Limb (tissue), 2 donors: Measurements from ENCODE around the gene ATMIN.

Experiments
- DNase-seq, 2 donors: peaks; one replicate each; pipeline ENCODE4 v3.0.0-alpha.2; 2016; ENCODE audit errors: extremely low spot score in 2 of 2

The ATMIN gene, protein sequence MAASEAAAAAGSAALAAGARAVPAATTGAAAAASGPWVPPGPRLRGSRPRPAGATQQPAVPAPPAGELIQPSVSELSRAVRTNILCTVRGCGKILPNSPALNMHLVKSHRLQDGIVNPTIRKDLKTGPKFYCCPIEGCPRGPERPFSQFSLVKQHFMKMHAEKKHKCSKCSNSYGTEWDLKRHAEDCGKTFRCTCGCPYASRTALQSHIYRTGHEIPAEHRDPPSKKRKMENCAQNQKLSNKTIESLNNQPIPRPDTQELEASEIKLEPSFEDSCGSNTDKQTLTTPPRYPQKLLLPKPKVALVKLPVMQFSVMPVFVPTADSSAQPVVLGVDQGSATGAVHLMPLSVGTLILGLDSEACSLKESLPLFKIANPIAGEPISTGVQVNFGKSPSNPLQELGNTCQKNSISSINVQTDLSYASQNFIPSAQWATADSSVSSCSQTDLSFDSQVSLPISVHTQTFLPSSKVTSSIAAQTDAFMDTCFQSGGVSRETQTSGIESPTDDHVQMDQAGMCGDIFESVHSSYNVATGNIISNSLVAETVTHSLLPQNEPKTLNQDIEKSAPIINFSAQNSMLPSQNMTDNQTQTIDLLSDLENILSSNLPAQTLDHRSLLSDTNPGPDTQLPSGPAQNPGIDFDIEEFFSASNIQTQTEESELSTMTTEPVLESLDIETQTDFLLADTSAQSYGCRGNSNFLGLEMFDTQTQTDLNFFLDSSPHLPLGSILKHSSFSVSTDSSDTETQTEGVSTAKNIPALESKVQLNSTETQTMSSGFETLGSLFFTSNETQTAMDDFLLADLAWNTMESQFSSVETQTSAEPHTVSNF

DNA sequence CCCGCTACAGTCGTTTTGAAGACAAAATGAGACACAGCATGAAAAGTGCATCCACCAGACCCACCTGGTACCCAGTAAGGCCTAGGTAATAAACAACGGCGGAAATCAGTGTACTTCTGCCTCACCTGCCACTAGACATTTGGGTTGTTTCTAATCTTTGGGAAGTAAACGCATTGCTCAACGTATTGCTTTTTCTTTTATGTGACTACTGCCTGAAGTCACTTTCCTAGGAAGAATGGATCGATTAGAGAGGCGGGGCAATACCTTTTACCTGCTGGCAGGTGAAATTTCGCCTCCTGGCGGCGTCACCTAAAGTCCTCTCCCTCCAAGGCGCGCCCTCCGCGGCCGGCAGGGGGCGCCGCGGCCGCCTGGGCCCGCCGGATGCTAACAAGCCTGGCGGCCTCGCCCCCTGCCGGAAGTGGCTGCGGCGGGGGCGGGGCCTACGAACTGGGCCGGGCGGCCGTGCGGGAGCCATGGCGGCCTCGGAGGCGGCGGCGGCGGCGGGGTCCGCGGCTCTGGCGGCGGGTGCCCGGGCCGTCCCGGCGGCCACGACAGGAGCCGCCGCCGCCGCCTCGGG is at the start of gene ATMIN:
Gene ATMIN, plus strand, starts transcription at position 445 of the 577 bp plus-strand sequence. Its CDS starts 29 bp downstream, at position 474.
- peak; percentile 91 to 93 for DNase-seq

DNA sequence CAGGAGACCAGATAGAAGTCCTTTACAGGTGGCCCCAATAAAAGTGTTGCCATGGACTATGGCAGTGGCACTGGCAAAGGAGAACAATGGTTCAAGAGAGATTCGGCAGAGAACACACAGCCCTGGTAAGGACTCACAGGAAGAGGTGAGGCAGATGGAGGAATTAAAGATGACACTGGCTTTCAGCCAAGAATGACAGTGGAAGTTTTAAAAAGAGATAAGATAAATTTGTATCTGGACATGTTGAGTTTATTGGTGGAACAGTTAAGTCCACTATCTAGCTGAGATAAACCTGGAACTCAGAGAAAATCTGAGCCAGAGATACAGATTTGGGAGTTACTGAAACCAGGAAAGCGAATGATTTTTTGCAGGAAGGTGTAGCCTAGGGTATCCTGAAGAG is 49.1 kb upstream of the ATMIN start:
- DNase-seq: no peak

DNA sequence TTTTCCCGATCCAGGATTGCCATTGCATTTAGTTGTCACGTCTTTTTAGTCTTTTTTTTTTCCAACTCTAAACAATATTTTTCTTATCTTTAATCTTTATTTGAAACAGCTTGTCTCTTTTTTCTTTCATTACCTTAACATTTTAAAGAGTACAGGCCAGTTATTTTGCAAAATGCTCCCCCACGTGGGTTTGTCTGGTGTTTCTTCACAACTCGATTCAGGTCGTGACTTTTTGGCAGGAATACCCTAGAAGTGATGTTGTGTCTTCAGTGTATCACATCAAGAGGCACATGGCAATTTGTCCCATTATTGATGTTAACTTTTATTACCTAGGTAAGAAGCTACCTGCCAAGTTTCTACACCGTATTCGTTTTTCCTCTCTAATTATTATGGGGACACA is 46.9 kb upstream of the ATMIN start:
- DNase-seq: no peak

DNA sequence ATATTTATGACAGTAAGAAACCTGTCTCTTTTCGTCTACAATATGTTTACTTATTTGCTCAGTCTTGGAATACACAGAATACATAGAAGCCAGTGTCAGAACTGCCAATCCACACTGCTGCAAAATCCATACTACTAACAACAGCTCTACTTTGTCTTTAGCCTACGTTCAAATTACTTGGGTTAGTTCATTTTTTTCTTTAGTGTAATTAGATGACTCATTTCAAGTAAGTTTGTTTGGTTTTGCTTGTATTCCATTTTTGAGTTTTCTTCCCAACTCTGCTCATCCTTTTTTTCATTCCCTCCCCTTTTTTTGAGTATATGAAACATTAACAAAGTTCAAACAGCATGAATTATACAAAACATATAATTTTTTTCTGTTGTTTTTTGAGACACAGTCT is 45.8 kb upstream of the ATMIN start:
- no peak for DNase-seq

DNA sequence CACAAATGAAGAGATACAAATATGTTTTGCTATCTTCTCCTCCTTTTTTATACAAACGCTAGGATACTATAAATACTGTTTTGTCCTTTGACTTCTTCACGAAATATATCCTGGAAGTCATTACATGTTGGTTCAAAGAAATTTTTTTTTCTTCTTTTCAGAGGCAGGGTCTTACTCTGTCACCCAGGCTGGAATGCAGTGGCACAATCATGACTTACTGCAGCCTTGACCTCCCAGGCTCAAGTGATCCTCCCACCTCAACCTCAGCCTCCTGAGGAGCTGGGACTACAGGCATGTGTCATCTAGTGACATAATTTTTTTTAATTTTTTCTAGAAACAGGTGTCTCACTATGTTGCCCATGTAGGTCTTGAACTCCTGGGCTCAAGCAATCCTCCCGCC is 45.1 kb upstream of the ATMIN start:
- no peak for DNase-seq

DNA sequence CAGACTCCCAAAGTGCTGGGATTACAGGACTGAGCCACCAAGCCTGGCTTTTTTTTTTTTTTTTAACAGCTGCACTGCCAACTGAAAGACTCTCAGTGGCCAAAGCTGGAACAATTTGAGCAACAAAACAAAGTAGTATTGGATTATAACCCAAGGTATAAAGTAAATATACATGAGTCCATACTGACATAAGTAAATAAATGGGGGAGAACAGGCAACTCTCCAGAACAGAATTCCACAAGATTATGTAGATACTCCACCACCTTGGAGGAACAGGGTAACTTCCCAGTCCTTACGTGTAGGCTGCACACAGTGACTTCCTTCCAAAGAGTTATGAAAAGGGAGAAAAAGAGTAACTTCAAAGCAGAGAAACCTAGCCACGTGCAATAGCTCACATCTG is 44.7 kb upstream of the ATMIN start:
- DNase-seq: no peak

DNA sequence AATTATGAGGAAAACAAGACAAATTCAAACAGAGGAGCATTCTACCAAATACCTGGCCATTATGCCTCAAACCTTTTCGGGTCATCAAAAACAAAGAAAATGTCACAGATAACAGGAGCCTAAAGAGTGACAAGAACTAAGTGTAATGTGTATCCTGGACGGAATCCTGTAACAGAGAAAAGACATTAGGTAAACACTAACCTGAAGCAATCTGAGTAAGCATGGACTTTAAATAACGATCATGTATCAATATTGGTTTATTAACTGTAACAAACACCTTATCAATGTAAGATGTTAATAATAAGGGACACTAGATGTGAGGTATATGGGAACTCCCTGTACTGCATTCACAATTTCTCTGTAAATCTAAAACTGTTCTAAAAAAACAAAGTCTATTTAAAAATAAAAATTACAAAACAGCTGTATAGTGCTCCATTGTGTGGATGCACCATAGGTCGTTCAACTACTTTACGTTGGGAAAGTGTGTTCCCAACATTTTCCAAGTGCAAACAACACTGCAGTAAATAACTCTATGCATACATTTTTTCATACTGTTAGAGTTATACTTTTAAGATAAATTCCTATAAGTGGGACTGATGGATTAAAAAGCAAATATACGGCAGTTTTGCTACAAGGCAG is 43.7 kb upstream of the ATMIN start:
- DNase-seq: no peak

DNA sequence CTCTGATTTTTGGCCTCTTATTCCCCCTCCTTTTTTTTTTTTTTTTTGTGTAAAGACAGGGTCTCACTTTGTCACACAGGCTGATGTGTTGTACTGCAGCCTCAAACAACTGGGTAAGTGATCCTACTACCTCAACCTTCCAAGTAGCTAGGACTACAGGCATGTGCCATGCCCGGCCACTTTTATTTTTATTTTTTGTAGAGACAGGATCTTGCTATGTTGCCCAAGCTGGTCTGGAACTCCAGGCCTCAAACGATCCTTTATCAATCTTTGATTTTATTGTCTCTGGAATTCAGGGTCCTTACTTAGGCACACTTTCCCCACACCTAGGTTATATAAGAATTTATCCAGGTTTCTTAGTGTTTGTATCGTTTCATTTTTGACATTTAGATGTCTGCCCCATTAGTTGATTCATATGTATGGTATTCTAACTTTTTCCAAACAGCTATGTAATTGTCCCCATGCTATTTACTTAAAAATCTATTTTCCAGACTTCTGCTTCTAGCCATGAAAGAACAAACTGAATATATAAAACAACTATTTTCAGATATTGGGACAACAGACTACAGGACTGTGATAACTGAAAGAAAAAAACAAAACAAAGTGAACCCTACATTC is 42.9 kb upstream of the ATMIN start:
- DNase-seq: no peak

DNA sequence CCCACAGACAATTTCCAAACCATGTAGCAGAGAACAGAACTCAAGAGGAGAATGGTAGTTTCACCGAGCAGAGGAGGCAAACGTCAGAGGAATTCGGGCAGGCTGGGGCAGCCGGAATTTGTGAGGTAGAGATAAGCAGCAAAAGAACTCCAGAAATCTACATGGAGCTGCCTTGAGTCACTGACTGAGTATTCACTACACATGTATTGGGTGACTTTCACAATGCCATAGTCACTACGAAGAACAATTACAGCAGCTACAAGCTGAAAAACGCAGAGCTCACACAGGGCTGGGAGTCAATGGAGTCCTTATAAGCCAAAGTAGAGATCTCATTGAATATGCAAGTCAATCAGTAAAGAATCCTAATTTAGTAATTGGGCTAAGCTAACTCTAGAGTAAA is 42.3 kb upstream of the ATMIN start:
- no peak for DNase-seq

DNA sequence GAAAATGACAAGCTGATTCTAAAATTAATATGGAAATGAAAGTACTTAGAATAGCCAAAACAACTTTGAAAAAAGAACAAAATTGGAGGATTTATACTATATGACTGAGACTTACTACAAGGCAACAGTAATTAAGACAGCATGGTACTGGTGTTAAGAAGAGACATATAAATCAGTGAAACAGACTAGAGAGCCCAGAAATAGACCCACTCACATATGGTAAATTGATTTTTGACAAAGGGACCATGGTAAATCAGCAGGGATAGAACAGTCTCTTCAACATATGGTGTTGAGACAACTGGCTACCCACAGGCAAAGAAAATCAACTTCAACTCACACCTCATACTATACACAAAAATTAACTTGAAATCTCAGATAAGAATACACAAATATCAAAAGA is 41.8 kb upstream of the ATMIN start:
- DNase-seq: no peak

DNA sequence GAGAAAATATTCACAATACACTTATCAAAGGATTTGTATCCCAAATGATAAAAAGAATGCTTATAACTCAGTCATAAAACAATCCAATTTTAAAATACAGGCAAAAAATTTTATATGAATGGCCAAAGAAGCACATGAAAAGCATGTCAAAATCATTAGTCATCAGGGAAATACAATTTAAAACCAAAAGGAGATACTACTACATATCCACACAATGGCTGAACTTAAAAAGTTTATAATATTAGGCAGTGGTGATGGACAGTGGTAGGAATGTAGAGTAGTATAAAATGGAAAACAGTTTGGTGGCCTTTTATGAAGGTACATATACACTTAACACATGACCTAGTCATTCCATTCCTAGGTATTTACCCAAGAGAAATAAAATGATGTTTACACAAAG is 41.2 kb upstream of the ATMIN start:
- DNase-seq: no peak

DNA sequence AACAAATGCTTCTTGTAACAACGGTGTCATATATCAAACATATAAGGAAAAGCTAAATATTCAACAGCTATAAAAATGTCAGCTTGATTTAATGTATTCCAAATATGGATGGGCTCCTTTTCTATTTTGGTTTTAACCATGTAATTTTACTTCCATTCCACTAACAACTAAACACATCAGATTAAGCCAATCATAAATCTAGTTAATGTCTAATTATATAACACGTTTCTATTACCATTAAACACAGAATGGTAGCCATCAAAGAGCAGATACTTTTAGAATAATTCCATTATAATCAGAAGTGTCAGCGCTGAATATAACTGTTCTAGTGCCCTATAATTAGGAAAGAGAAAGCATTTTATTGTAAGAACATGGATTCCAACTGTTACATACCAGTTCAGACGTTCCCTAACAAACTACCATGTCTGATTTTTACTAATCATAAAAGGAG is 38.9 kb upstream of the ATMIN start:
- no peak for DNase-seq

DNA sequence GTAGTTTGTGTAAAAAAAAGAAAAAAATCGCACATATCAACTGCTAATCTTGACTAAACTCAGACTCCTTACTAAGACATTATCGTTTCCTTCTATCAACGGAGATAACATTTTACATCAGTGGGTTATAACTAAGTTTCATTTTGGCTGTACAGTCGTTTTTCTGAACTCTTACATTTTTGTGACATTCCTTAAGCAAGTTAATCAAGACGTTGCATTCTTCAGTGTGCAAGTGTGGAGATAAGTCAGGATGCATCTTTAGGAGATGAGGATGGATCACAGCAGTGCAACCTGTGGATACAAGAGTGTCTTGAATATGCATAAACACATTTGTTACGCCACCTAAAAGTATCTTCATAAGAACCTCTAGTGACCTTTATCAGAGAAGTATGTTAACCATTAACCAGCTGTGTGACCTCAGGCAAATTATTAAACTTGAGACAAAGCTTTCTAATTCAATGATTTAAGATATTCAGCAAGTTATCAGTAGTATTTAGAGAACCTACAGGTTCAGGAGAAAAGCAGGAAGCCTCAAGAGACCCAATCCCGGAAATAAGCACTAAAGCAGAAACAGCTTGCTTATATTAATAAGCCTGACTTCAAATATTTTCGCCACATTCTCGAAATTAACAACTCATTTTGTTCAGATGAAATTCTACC is 38.4 kb upstream of the ATMIN start:
- no peak for DNase-seq

DNA sequence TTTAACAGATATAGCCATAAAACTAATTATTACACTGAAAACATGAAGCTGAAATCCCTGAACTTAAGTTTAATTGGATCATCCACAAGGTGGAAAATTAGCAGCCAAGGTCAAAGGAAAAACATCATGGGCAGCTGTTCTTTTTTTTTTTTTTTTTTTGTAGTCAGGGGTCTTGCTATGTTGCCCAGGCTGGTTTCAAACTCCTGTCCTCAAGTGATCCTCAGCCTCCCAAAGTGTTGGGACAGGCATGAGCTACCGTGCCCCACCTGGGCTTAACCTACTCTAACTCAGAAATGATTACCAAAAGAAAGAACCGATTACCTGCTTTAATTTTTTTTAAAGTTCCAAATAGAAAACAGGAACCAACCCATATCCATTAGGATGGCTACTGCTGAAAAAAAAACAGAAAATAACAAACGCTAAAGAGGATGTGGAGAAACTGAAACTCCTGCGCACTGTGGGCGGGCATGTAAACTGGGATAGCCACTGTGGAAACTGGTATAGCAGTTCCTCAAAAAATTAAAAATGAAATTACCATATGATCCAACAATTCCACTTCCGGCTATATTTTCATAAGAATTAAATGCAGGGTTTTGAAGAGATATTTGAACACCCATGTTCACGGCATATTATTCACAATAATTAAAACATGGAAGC is 37.5 kb upstream of the ATMIN start:
- no peak for DNase-seq

DNA sequence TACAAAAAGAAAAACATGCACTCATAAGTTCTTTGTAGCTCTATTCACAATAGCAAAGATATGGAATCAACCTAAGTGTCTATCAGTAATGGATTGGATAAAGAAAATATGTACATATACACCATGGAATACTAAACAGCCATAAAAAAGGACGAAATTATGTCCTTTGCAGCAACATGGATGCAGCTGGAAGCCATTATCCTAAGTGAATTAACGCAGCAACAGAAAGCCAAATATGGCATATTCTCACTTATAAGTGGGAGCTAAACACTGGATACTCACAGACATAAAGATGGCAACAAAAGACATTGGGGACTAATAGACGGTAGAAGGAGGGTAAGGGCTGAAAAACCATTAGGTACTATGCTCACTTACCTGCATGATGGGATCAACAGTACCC is 34.8 kb upstream of the ATMIN start:
- DNase-seq: no peak

DNA sequence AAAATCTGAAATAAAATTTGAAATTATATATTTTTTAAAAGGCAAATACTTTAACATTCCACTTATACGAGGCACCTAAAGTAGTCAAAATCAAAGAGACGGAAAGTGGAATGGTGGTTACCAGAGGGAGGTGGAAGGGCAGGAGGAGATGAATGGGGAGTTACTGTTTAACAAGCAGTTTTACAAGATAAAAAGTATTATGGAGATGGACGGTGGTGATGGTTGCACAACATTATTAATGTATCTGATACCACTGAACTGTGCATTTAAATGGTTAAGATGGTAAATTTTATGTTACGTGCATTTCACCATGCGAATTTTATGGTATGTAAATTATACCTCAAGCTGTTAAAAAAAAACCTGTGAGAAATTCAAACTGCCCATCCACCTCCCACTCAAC is 34.3 kb upstream of the ATMIN start:
- no peak for DNase-seq

DNA sequence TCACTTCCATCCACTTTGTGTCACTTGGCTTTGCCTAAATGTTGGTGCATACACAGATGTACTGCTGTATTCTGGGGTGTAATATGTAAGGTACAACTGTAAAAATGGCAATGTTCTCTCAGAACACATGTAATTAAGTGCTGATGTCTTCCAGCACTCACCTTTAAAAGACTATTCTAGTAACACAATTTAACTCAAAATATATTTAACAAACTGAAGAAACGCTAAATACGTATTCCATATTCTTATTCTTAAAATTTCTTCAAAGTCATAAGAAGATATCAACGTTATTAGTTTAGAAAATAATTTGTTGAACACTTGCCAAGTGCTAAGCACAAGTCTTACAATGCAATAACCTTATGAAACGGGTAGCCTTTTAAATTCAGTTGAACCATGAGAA is 32.6 kb upstream of the ATMIN start:
- DNase-seq: no peak

DNA sequence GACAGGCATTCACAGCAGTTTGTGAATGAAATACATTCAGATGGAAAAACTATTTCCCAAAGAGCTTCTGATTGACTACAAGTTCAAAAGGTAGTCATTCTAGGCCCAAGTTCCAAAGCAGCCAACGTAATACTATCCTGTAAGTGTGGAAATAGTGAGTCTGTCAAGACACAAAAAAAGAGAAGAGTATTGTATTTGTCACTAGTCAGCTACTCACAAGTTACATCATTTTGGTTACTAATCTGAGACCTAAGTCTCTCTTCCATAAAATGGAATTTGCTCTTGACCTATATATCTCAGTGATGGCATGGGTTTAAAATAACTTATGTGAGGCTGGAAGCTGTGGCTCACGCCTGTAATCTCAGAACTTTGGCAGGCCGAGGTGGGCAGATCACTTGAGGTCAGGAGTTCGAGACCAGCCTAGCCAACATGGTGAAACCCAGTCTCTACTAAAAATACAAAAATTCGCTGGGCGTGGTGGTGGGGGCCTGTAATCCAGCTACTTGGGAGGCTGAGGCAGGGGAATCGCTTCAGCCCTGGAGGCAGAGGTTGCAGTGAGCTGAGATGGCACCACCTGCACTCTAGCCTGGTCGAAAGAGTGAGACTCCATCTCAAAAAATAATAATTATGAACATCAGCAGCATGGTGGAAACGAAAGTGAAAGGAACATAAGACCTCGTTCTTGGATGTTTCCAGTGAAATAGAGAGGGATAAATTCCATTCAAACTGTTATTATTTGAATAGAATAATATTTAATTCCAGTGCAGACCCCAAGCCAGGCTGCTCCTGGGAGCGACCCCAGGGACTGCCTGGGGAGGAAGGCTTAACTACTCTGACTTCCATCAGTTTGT is 31.8 kb upstream of the ATMIN start:
- no peak for DNase-seq

DNA sequence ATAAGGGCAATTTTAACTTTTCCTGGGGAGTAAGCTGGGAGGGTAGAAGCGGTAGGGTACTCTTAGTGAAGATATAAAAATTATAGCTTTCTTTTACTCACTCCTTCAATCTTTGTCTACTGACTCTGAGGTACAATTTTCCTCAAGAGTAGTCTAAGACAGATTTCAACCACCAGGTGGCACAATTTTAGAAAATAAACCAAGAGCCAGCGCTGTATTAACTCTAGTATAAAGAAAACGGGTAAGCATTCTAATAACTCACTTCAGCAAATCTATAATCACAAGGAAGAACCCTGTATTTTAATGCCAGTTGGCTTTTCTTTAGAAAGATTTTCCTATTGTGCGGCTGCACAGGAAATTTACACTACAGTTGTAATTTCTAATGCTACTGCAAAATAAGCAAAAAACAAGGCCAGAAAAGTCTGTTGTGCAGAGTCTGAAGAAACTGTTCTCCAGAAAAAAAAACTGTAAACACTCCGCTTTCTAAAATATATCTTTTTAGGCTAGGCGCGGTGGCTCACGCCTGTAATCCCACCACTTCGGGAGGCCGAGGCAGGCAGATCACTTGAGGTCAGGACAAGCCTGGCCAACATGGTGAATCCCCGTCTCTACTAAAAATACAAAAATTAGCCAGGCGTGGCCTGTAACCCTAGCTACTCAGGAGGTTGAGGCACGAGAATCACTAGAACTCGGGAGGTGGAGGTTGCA is 30.8 kb upstream of the ATMIN start:
- peak in 1 of 2 donors; percentile 78 for DNase-seq
